K562 (cell line): ENCODE results near the gene SLX4IP.

Experiments used
- ATF2 ChIP-seq: sonication (generic); formaldehyde crosslinking; IDR thresholded peaks from 2 replicates; pipeline ENCODE4 v1.8.1; 2022; ENCODE audit warnings: missing genetic modification reagents
- CTCF ChIP-seq, 3 experiments: IDR thresholded peaks in 2 of 3; conservative IDR thresholded peaks in 1 of 3; 2 replicates each; pipeline ENCODE4 v1.5.1; 2011 to 2012; ENCODE audit warnings: low read length in 3 of 3, mild to moderate bottlenecking in 3 of 3, control low read depth in 2 of 3, improper control_type of control experiment in 1 of 3, inconsistent platforms in 1 of 3, low read depth in 1 of 3, mixed read lengths in 1 of 3, moderate library complexity in 1 of 3; ENCODE audit not compliant: insufficient read depth in 2 of 3
- FOXP1 ChIP-seq: sonication (generic); formaldehyde crosslinking; IDR thresholded peaks from 2 replicates; pipeline ENCODE4 v1.8.0; 2022; ENCODE audit warnings: mild to moderate bottlenecking, missing genetic modification reagents
- MCM3 ChIP-seq: fragments of 450-650 bp; IDR thresholded peaks from 2 replicates; pipeline ENCODE4 v1.6.1; 2016
- RNF2 ChIP-seq: sonication (generic); IDR thresholded peaks from 2 replicates; pipeline ENCODE4 v1.6.1; 2016
- TEAD2 ChIP-seq: fragments of 450-650 bp; IDR thresholded peaks from 2 replicates; pipeline ENCODE4 v1.6.1; 2016; ENCODE audit warnings: missing genetic modification characterization, control low read depth, missing compliant biosample characterization
- ZNF134 ChIP-seq: fragments of 250-450 bp; sonication (Bioruptor Pico); conservative IDR thresholded peaks from 2 replicates; pipeline ENCODE4 v1.4.0; 2020
- TF ChIP-seq, protein P1 (sequence below): sonication (generic); formaldehyde crosslinking; IDR thresholded peaks from 2 replicates; pipeline ENCODE4 v1.4.0; 2020; ENCODE audit warnings: mild to moderate bottlenecking, missing genetic modification reagents

- TF ChIP-seq FOXP1 (CRISPR knock-in tag) (no peak), TEAD2 (tag) (no peak), ZNF134 (CRISPR knock-in tag) (no peak), CTCF (IDR thresholded peaks at IDR 0.05 in 2 of 3, conservative IDR thresholded peaks at IDR 0.05 in 1 of 3; ENCODE audit: insufficient read depth in 2 of 3, low read depth in 1 of 3, low read length in 3 of 3) (no peak), ATF2 (CRISPR knock-in tag) (no peak), MCM3 (no peak), RNF2 (no peak)
- TF ChIP-seq, protein P1, sequence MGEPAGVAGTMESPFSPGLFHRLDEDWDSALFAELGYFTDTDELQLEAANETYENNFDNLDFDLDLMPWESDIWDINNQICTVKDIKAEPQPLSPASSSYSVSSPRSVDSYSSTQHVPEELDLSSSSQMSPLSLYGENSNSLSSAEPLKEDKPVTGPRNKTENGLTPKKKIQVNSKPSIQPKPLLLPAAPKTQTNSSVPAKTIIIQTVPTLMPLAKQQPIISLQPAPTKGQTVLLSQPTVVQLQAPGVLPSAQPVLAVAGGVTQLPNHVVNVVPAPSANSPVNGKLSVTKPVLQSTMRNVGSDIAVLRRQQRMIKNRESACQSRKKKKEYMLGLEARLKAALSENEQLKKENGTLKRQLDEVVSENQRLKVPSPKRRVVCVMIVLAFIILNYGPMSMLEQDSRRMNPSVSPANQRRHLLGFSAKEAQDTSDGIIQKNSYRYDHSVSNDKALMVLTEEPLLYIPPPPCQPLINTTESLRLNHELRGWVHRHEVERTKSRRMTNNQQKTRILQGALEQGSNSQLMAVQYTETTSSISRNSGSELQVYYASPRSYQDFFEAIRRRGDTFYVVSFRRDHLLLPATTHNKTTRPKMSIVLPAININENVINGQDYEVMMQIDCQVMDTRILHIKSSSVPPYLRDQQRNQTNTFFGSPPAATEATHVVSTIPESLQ = no peak
These were observed 174.2 kb downstream of the SLX4IP start for GRCh38 chr20:10609276-10609675.
